Measurements from ENCODE around the gene CETP. TPM values are rescaled to one million over a fixed set of nuclear protein-coding genes. Genes with fewer than 3 reads are reported as not detected.

The CETP gene
- total RNA-seq, 4 donors from 2014 or later: 0.19 to 1.2 (median 0.52) TPM; not detected in 1

DNA sequence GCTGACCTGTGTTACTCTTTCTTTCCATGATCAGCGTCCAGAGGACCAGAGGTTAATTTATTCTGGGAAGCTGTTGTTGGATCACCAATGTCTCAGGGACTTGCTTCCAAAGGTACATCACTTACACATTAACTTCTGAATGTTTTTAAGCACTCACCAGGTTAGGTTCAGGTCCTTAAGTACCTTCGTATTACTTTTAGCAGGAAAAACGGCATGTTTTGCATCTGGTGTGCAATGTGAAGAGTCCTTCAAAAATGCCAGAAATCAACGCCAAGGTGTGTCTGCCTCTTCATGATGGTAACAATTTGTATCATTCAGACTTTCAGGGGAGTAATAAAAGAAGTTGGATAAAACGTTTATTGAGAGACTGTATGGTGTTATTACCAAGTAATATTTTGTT, 26.5 kb upstream of the CETP start:
- no peak for DNase-seq (ENCODE audit: extremely low spot score)
- Histone ChIP-seq H3K27me3 (no peaks in the 10 kb centered on the region), H3K36me3 (peaks cover 46 to 56% (median 50%) of the 10 kb centered on the region in 4 donors), H3K4me1 (peaks cover 43 to 75% (median 59%) of the 10 kb centered on the region in 4 donors), H3K9me3 (no peaks in the 10 kb centered on the region), H3K4me3 (peak overlapping the region; percentile 78 to 99 (median 85)), H3K27ac (replicated peaks in 1 of 4) (peak overlapping the region in 2 of 4 donors; percentile 33 to 42)
- TF ChIP-seq, protein P1, sequence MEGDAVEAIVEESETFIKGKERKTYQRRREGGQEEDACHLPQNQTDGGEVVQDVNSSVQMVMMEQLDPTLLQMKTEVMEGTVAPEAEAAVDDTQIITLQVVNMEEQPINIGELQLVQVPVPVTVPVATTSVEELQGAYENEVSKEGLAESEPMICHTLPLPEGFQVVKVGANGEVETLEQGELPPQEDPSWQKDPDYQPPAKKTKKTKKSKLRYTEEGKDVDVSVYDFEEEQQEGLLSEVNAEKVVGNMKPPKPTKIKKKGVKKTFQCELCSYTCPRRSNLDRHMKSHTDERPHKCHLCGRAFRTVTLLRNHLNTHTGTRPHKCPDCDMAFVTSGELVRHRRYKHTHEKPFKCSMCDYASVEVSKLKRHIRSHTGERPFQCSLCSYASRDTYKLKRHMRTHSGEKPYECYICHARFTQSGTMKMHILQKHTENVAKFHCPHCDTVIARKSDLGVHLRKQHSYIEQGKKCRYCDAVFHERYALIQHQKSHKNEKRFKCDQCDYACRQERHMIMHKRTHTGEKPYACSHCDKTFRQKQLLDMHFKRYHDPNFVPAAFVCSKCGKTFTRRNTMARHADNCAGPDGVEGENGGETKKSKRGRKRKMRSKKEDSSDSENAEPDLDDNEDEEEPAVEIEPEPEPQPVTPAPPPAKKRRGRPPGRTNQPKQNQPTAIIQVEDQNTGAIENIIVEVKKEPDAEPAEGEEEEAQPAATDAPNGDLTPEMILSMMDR (IDR thresholded peaks at IDR 0.05): no peak
- TF ChIP-seq POLR2AphosphoS5 (IDR thresholded peaks at IDR 0.05) (no peak), POLR2A (IDR thresholded peaks at IDR 0.05; ENCODE audit: low read depth) (no peak), EP300 (IDR thresholded peaks at IDR 0.05) (no peak)
- 50% methylated on average over 5 of the region's 5 CpGs for WGBS
- intact Hi-C loops (cut with DNase I): loop anchor here (10.0 kb wide), 1 partner anchor 190 kb away; no protein-coding TSS in a partner anchor

DNA sequence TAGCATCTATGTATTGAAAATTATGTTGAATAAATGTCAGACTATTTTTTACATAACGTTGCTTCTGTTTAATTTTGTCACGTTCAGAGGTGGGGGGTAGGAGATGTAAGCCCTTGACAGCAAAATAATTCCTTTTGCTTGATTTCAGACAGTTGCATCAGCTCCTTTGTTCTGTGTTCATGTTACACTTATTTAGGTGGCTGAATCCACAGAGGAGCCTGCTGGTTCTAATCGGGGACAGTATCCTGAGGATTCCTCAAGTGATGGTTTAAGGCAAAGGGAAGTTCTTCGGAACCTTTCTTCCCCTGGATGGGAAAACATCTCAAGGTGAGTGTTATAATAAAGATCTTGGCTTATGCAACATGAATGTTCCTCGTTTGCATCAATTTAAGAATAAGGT, 25.3 kb upstream of the CETP start:
- 71% methylated on average over 5 of the region's 5 CpGs for WGBS
- Histone ChIP-seq H3K27ac (replicated peaks in 1 of 4) (no peak overlapping the region), H3K36me3 (peaks cover 58 to 69% (median 63%) of the 10 kb centered on the region in 4 donors), H3K4me3 (no peak overlapping the region), H3K27me3 (no peaks in the 10 kb centered on the region), H3K4me1 (peaks cover 36 to 76% (median 50%) of the 10 kb centered on the region in 4 donors), H3K9me3 (no peaks in the 10 kb centered on the region)
- TF ChIP-seq, protein P1 (IDR thresholded peaks at IDR 0.05): no peak
- TF ChIP-seq POLR2AphosphoS5 (IDR thresholded peaks at IDR 0.05): no peak
- TF ChIP-seq EP300 (IDR thresholded peaks at IDR 0.05): no peak
- TF ChIP-seq POLR2A (IDR thresholded peaks at IDR 0.05; ENCODE audit: low read depth): no peak
- no peak for DNase-seq (ENCODE audit: extremely low spot score)
- intact Hi-C loops (cut with DNase I): loop anchor here (10.0 kb wide), 1 partner anchor 192 kb away; no protein-coding TSS in a partner anchor

DNA sequence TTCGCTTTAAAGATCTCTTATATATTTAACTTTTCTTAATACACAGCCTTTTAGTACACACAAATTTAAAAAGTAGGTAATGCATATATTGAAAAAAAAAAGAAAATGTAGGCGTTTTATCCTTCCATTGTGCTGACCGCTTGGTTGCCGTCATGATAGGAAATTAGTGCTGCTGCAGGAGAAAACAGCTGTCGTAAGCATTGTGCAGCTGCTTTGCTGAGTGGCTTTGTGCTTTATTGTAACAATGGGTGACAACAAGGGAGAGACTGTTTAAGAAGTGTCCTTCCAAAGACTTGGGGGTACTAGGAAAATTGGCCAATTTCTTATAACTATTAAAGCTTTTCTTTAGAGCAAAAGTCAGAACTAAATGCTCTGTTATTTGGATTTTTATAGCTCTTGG, 24.8 kb upstream of the CETP start:
- H3K27me3 ChIP-seq: no peaks in the 10 kb centered on the region
- H3K4me3 ChIP-seq: no peak overlapping the region
- no peaks in the 10 kb centered on the region for H3K9me3 ChIP-seq
- no peak for DNase-seq (ENCODE audit: extremely low spot score)
- intact Hi-C loops (cut with DNase I): loop anchor here (10.0 kb wide), 1 partner anchor 192 kb away; no protein-coding TSS in a partner anchor
- TF ChIP-seq, protein P1 (IDR thresholded peaks at IDR 0.05): no peak
- no peak for TF ChIP-seq POLR2A (IDR thresholded peaks at IDR 0.05; ENCODE audit: low read depth)
- TF ChIP-seq POLR2AphosphoS5 (IDR thresholded peaks at IDR 0.05): no peak
- TF ChIP-seq EP300 (IDR thresholded peaks at IDR 0.05): no peak
- peaks cover 36 to 73% (median 48%) of the 10 kb centered on the region in 4 donors for H3K4me1 ChIP-seq
- H3K27ac ChIP-seq (replicated peaks in 1 of 4): no peak overlapping the region
- peaks cover 61 to 73% (median 68%) of the 10 kb centered on the region in 4 donors for H3K36me3 ChIP-seq
- 87% methylated on average over 5 of the region's 5 CpGs for WGBS

DNA sequence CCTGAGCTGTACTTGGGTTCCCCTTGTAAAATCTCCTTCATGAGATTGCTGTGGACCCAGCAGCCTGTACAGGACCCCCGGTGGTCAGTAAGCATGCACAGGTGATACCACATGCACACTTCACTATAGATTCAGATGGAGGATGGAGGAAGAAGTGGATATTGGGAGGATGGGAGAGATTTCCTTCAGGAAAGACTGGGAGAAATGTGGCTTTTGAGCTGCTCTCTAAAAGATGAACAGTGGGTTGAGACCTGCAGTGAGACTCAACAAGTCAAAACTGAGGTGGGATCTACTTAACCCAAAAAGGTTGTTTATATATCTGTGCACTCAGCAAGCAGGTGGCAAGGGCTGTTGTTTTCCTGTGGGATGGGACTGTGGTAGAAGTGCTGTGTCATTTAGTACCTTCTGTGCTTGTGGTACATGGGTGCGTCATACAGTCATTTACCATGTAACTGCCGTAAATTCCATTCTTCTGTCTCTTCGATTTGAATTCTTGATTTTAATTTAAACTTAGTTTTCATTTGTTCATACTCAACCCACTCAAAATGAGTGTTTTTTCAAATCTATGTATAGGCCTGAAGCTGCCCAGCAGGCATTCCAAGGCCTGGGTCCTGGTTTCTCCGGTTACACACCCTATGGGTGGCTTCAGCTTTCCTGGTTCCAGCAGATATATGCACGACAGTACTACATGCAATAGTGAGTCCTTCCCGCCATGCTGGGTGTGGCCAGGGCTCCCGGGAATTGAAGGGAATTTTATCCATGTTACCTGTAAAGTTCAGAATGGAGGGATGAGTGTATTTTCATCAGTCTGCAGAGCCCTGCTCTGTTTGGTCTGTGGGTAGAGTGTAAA, 22.9 kb upstream of the CETP start:
- WGBS: 84% methylated on average over 8 of the region's 8 CpGs
- H3K27ac ChIP-seq (replicated peaks in 1 of 4): no peak overlapping the region
- TF ChIP-seq EP300 (IDR thresholded peaks at IDR 0.05) (no peak), POLR2AphosphoS5 (IDR thresholded peaks at IDR 0.05) (no peak), POLR2A (IDR thresholded peaks at IDR 0.05; ENCODE audit: low read depth) (no peak)
- TF ChIP-seq, protein P1 (IDR thresholded peaks at IDR 0.05): no peak
- no peak overlapping the region for H3K4me3 ChIP-seq
- H3K36me3 ChIP-seq: peaks cover 81 to 93% (median 87%) of the 10 kb centered on the region in 4 donors
- H3K4me1 ChIP-seq: peaks cover 30 to 69% (median 43%) of the 10 kb centered on the region in 4 donors
- H3K9me3 ChIP-seq: no peaks in the 10 kb centered on the region
- no peaks in the 10 kb centered on the region for H3K27me3 ChIP-seq
- intact Hi-C loops (cut with DNase I): loop anchor here (10.0 kb wide), 1 partner anchor 194 kb away; no protein-coding TSS in a partner anchor
- DNase-seq (ENCODE audit: extremely low spot score): no peak
